GM12878 (cell line): ENCODE measurements around the gene RSPRY1. TPM values are rescaled to one million over a fixed set of nuclear protein-coding genes. Genes with fewer than 3 reads are reported as not detected.

ENCODE experiments used
- ATAC-seq: fragments of 200-7000 bp; cut with Tn5 transposase; 3 replicates; pipeline ENCODE4 v1.9.1; 2020; ENCODE audit warnings: mild to moderate bottlenecking, moderate library complexity
- BruUV-seq: library from RNA; stranded (reverse); fragments of 400-500 nt; replicated peaks from 2 replicates; lab custom pipeline; 2021; lab: Mats Ljungman, UMichigan
- CTCF ChIA-PET: fragments of 300-600 bp; sonication (Branson Sonifier 250); formaldehyde crosslinking; extraction: SDS; loops from one replicate; lab custom pipeline; 2021; ENCODE audit warnings: inconsistent platforms; lab: Yijun Ruan, JAX
- POLR2A ChIA-PET: fragments of 350-600 bp; formaldehyde crosslinking; extraction: SDS; loops from one replicate; lab custom pipeline; 2021; ENCODE audit warnings: inconsistent platforms; lab: Charles Lee
- RAD21 ChIA-PET: fragments of 300-600 bp; sonication (Branson Sonifier 250); formaldehyde crosslinking; loops from one replicate; lab custom pipeline; 2023; ENCODE audit warnings: antibody characterized with exemption; ENCODE audit not compliant: unreplicated experiment; lab: Charles Lee
- SMC1A ChIA-PET: fragments of 300-600 bp; sonication (Branson Sonifier 250); formaldehyde crosslinking; loops from one replicate; lab custom pipeline; 2023; ENCODE audit not compliant: unreplicated experiment, uncharacterized antibody; lab: Charles Lee
- DNase-seq: peaks from one replicate; pipeline ENCODE4 v3.0.0-alpha.2; 2011; ENCODE audit warnings: low read depth, low spot score
- FAIRE-seq: peaks from 3 replicates; lab custom pipeline; 2011; peaks lifted over from hg19 to GRCh38; lab: Jason Lieb, UNC
- H2AFZ ChIP-seq: 2 replicates; pipeline ENCODE4 v1.6.0; 2011; ENCODE audit warnings: low read depth, low read length, control low read depth; ENCODE audit not compliant: control insufficient read depth
- H3K27ac ChIP-seq: 2 replicates; pipeline ENCODE4 v1.5.1; 2011; ENCODE audit warnings: control low read depth; ENCODE audit not compliant: control insufficient read depth, insufficient read depth
- H3K27me3 ChIP-seq, 2 experiments: replicated peaks in 1 of 2; 2 replicates each; pipeline versions ENCODE4 v1.6.0 to v1.6.1; 2011; ENCODE audit warnings: low read length in 1 of 2; ENCODE audit not compliant: control insufficient read depth in 2 of 2, insufficient read depth in 2 of 2
- H3K36me3 ChIP-seq, 2 experiments: 2 replicates each; pipeline ENCODE4 v1.5.1; 2011; ENCODE audit warnings: low read length in 1 of 2; ENCODE audit not compliant: control insufficient read depth in 2 of 2, insufficient read depth in 2 of 2
- H3K4me1 ChIP-seq: 2 replicates; pipeline ENCODE4 v1.6.1; 2011; ENCODE audit warnings: mild to moderate bottlenecking, low read length, moderate library complexity, mixed read lengths; ENCODE audit not compliant: control insufficient read depth, insufficient read depth
- H3K4me2 ChIP-seq: 2 replicates; pipeline ENCODE4 v1.6.0; 2011; ENCODE audit warnings: control low read depth; ENCODE audit not compliant: control insufficient read depth, insufficient read depth
- H3K4me3 ChIP-seq: fragments of 200-600 bp; sonication (generic); 2 replicates; pipeline ENCODE4 v1.5.1; 2016
- H3K79me2 ChIP-seq: 2 replicates; pipeline ENCODE4 v1.6.0; 2011; ENCODE audit warnings: low read length; ENCODE audit not compliant: control insufficient read depth, insufficient read depth
- H3K9ac ChIP-seq: 2 replicates; pipeline ENCODE4 v1.8.0; 2011; ENCODE audit warnings: low read length, control low read depth, mixed read lengths; ENCODE audit not compliant: control insufficient read depth, insufficient read depth
- H3K9me3 ChIP-seq: replicated peaks from 3 replicates; pipeline ENCODE4 v1.5.1; 2011; ENCODE audit warnings: mild to moderate bottlenecking, low read length; ENCODE audit not compliant: control insufficient read depth, insufficient read depth
- H4K20me1 ChIP-seq: 2 replicates; pipeline ENCODE4 v1.6.0; 2011; ENCODE audit not compliant: control insufficient read depth, insufficient read depth
- CBX3 ChIP-seq: fragments of 200-600 bp; sonication (generic); IDR thresholded peaks from 2 replicates; pipeline ENCODE4 v1.6.1; 2016; ENCODE audit warnings: low read depth, borderline replicate concordance
- FOXM1 ChIP-seq: IDR thresholded peaks from 2 replicates; pipeline ENCODE4 v1.6.1; 2012; ENCODE audit warnings: low read depth, mild to moderate bottlenecking, inconsistent platforms, low read length, moderate library complexity
- NR2F1 ChIP-seq: fragments of 450-650 bp; conservative IDR thresholded peaks from 2 replicates; pipeline ENCODE4 v1.6.1; 2017; ENCODE audit warnings: mild to moderate bottlenecking
- PAX5 ChIP-seq: IDR thresholded peaks from 2 replicates; pipeline ENCODE4 v1.6.1; 2011; ENCODE audit warnings: low read depth, low read length, borderline replicate concordance
- ZZZ3 ChIP-seq: IDR thresholded peaks from 2 replicates; pipeline ENCODE4 v1.6.1; 2011; ENCODE audit warnings: low read depth; ENCODE audit not compliant: control insufficient read depth, insufficient read length
- WGBS: methylation state at CpG from one replicate; pipeline ENCODE4 v1.1.6; 2016; ENCODE audit warnings: low lambda C conversion rate; ENCODE audit not compliant: insufficient replicate concordance, insufficient coverage; ENCODE audit errors: missing lambda C conversion rate; 5-methylcytosine and 5-hydroxymethylcytosine counted together
- in situ Hi-C: fragments of 300-500 bp; cut with MboI; formaldehyde crosslinking; loops from 9 replicates; pipeline ENCODE4 v1.14.3; 2018; ENCODE audit warnings: mixed read lengths
- intact Hi-C: fragments of 100-400 bp; cut with micrococcal nuclease; formaldehyde crosslinking; loops from one replicate; pipeline ENCODE4 v1.14.2; 2022; ENCODE audit not compliant: unreplicated experiment
- polyA plus RNA-seq, 11 experiments: library from polyadenylated mRNA; depleted of rRNA in 4 of 11; unstranded in 6 of 11; stranded (reverse) in 5 of 11; fragments of >200 nt; fragmentation: Nextera tagmentation in 4 of 11; fragmentation: Illumina TruSeq in 1 of 11; extraction: Ambion mirVana in 4 of 11; extraction: Trizol in 1 of 11; gene quantifications; 1 replicate in 1 of 11; 2 replicates in 10 of 11; pipeline versions ENCODE4 v1.2.1 to v1.2.3, GENCODE V29; 2011 to 2016; ENCODE audit warnings: inconsistent platforms in 2 of 11, missing spikeins in 2 of 11, low read depth in 1 of 11
- total RNA-seq, 4 experiments: library from RNA; depleted of rRNA in 3 of 4; stranded (reverse); fragments of >200 nt in 3 of 4; fragmentation: Illumina TruSeq in 1 of 4; extraction: Trizol in 1 of 4; gene quantifications; 2 replicates each; pipeline versions ENCODE4 v1.2.1 to v1.2.3, GENCODE V29; 2013 to 2021

The RSPRY1 gene
- total and polyA plus RNA-seq, 10 of the 15 experiments (the other 5 are each of a cell fraction or from before 2014, with no cell fraction given) = 18.5 to 57.0 (median 41.2) TPM

DNA sequence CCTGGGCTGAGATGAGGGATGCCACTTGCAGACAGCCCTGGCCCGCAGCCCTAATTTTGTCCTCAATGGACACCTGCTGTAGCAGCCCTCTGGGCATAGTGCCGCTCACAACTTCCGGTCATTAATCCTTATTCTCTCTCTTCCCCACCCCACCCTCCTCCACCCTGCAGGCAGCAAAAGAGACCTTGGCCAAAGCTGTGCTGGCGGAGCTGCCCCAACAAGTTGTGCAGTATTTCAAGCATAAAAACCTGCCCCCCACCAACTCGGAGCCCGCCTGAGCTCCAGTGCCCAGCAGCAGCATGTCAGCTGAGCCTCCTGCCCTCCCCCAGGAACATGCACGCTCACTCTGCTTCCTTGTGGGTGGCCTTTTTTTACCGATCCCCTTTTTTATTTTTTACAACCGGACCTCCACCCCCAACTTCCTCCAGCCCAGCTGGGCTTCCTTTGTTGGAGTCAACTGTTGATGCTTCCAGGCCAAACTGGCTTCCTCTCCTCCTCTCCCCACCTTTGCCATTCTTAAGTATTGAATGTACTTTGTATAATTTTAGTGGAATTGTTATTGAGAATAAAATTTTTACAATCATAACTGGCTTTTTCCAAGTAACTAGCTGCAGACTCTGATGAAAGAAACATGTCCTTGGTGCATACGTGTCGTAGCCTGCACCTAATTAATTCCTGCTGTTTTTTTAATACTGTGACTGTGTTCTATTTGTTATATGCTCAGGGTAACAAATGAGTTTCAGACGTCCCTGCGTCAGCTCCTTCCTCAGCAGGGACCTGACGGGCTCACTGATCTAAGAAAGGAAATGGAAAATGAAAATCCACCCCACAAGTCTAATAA, 38.5 kb upstream of the RSPRY1 start (continued):
- TF ChIP-seq CBX3 = no peak
- TF ChIP-seq ZZZ3 = no peak
- no peak for TF ChIP-seq NR2F1
- TF ChIP-seq PAX5 = no peak

DNA sequence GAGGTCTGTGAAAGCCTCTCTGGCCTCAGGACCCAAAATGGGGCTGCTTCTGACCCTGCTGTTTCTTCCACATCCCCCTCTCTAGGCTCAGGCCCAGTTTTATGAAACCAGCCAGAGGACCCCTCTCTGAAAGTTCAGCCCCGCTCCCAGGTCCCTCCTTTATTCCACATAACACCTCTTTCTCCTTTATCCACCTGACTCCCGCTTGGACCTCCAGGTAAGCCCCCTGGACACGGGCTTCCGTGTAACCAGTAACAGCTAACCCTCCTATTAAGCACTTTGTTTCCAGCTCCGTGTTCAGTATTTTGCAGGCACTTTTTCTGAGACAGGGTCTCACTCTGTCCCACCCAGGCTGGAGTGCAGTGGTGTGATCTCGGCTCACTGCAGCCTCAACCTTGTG, 37.6 kb upstream of the RSPRY1 start:
- RAD21 ChIA-PET = no interaction called here
- H3K27me3 ChIP-seq = no peaks in the 10 kb centered on the region
- no peak for TF ChIP-seq FOXM1
- TF ChIP-seq, all 136 proteins: peak for 0
- no peaks in the 10 kb centered on the region for H3K79me2 ChIP-seq
- no peak for DNase-seq
- no peak overlapping the region; the same call in 1 of the 2 replicates for H3K4me2 ChIP-seq
- H3K9ac ChIP-seq = no peak overlapping the region
- H3K36me3 ChIP-seq = peaks cover 8% of the 10 kb centered on the region in 2 experiments
- no TSS peak for BruUV-seq
- no peak for FAIRE-seq
- H3K4me1 ChIP-seq = peaks cover 15% of the 10 kb centered on the region
- no peak overlapping the region for H2AFZ ChIP-seq
- intact Hi-C loops (no loop called here), in situ Hi-C loops (no loop called here)
- SMC1A ChIA-PET = no interaction called here
- CTCF ChIA-PET = interaction anchor here (0.9 kb wide), 1 partner anchor 269 kb away, joined by 3 read pairs; no protein-coding TSS in a partner anchor
- H3K4me3 ChIP-seq = no peak overlapping the region
- no peak overlapping the region for H3K27ac ChIP-seq
- H3K9me3 ChIP-seq = no peaks in the 10 kb centered on the region
- ATAC-seq = no peak; the same call in 2 of the 3 replicates
- 95% methylated on average over 6 of the region's 6 CpGs for WGBS
- POLR2A ChIA-PET = interaction anchor here (1.1 to 1.4 kb wide), 2 partner anchors 21 to 43 kb away, joined by 3 read pairs; no protein-coding TSS in a partner anchor
- H4K20me1 ChIP-seq = no peaks in the 10 kb centered on the region
